Neural cell (in vitro differentiated cells): ENCODE results near the gene MCC. TPM values are rescaled to one million over a fixed set of nuclear protein-coding genes. Genes with fewer than 3 reads are reported as not detected.

Experiments used
- H2AFZ ChIP-seq: fragments of 200-600, 300-800 bp; sonication (generic), shearing (Covaris generic); 2 replicates; pipeline ENCODE4 v1.6.0; 2014; ENCODE audit warnings: low read depth, mild to moderate bottlenecking, antibody characterized with exemption, low read length, moderate library complexity
- H3F3A ChIP-seq: fragments of 200-600 bp; shearing (Covaris generic); 2 replicates; pipeline ENCODE4 v1.6.1; 2016; ENCODE audit warnings: mild to moderate bottlenecking, moderate library complexity, mixed read lengths, antibody characterized with exemption, low read length; ENCODE audit not compliant: insufficient read depth, poor library complexity, severe bottlenecking
- H3K27ac ChIP-seq: fragments of 200-600, 300-800 bp; sonication (generic), shearing (Covaris generic); 2 replicates; pipeline ENCODE4 v1.5.1; 2014; ENCODE audit warnings: mild to moderate bottlenecking, low read length, moderate library complexity
- H3K27me3 ChIP-seq: fragments of 300-800, 200-600 bp; sonication (generic), shearing (Covaris generic); 2 replicates; pipeline ENCODE4 v1.6.0; 2014; ENCODE audit warnings: mild to moderate bottlenecking, low read depth, low read length, moderate library complexity; ENCODE audit not compliant: insufficient read depth
- H3K36me3 ChIP-seq: fragments of 300-800, 200-600 bp; sonication (generic), shearing (Covaris generic); 2 replicates; pipeline ENCODE4 v1.5.1; 2014; ENCODE audit warnings: mild to moderate bottlenecking, antibody characterized with exemption, low read length, moderate library complexity; ENCODE audit not compliant: insufficient read depth
- H3K4me2 ChIP-seq: fragments of 300-800, 200-600 bp; sonication (generic), shearing (Covaris generic); 2 replicates; pipeline ENCODE4 v1.6.0; 2014; ENCODE audit warnings: mild to moderate bottlenecking, low read length
- H3K4me3 ChIP-seq: fragments of 300-800, 200-600 bp; sonication (generic), shearing (Covaris generic); 2 replicates; pipeline ENCODE4 v1.5.1; 2014; ENCODE audit warnings: mild to moderate bottlenecking, low read length, moderate library complexity
- H3K79me2 ChIP-seq: fragments of 200-600 bp; shearing (Covaris generic); replicated peaks from 2 replicates; pipeline ENCODE4 v1.6.0; 2014; ENCODE audit warnings: mild to moderate bottlenecking, low read length, moderate library complexity; ENCODE audit not compliant: insufficient read depth
- H3K9ac ChIP-seq: fragments of 300-800, 200-600 bp; sonication (generic), shearing (Covaris generic); 2 replicates; pipeline ENCODE4 v1.6.1; 2016; ENCODE audit warnings: mild to moderate bottlenecking, low read length, mixed read lengths
- H3K9me2 ChIP-seq: fragments of 200-600 bp; shearing (Covaris generic); 2 replicates; pipeline ENCODE4 v1.6.1; 2016; ENCODE audit warnings: mild to moderate bottlenecking, low read length, mixed read lengths; ENCODE audit not compliant: insufficient read depth
- H3K9me3 ChIP-seq: fragments of 200-600, 300-800 bp; sonication (generic), shearing (Covaris generic); 2 replicates; pipeline ENCODE4 v1.6.1; 2016; ENCODE audit warnings: mild to moderate bottlenecking, mixed run types, low read length, moderate library complexity, mixed read lengths
- H4K20me1 ChIP-seq: fragments of 200-600 bp; shearing (Covaris generic); 2 replicates; pipeline ENCODE4 v1.6.1; 2016; ENCODE audit warnings: mild to moderate bottlenecking, mixed run types; ENCODE audit not compliant: insufficient read depth
- CTCF ChIP-seq: fragments of 450-650 bp; IDR thresholded peaks from 2 replicates; pipeline ENCODE4 v1.5.1; 2014; ENCODE audit warnings: antibody characterized with exemption, mild to moderate bottlenecking, moderate library complexity; ENCODE audit not compliant: poor library complexity, severe bottlenecking
- EP300 ChIP-seq: fragments of 450-650 bp; conservative IDR thresholded peaks from 2 replicates; pipeline ENCODE4 v1.6.1; 2014; ENCODE audit warnings: antibody characterized with exemption, mild to moderate bottlenecking, moderate library complexity; ENCODE audit not compliant: poor library complexity, severe bottlenecking
- EZH2 ChIP-seq: fragments of 200-600, 300-800 bp; shearing (Covaris generic), sonication (generic); IDR thresholded peaks from 2 replicates; pipeline ENCODE4 v1.6.1; 2014; ENCODE audit warnings: antibody characterized with exemption, low read length, borderline replicate concordance, mild to moderate bottlenecking; ENCODE audit not compliant: insufficient read depth, poor library complexity, severe bottlenecking
- MXI1 ChIP-seq: fragments of 450-650 bp; conservative IDR thresholded peaks from 2 replicates; pipeline ENCODE4 v1.6.1; 2014; ENCODE audit warnings: antibody characterized with exemption, mild to moderate bottlenecking; ENCODE audit not compliant: poor library complexity, severe bottlenecking
- POLR2AphosphoS5 ChIP-seq: IDR thresholded peaks from 2 replicates; pipeline ENCODE4 v1.6.1; 2012
- RAD21 ChIP-seq: fragments of 450-650 bp; conservative IDR thresholded peaks from 2 replicates; pipeline ENCODE4 v1.6.1; 2014; ENCODE audit warnings: antibody characterized with exemption, mild to moderate bottlenecking, moderate library complexity
- REST ChIP-seq: IDR thresholded peaks from 2 replicates; pipeline ENCODE4 v1.6.1; 2012; ENCODE audit warnings: borderline replicate concordance
- SMC3 ChIP-seq: fragments of 450-650 bp; conservative IDR thresholded peaks from 2 replicates; pipeline ENCODE4 v1.6.1; 2014; ENCODE audit warnings: antibody characterized with exemption, mild to moderate bottlenecking, moderate library complexity; ENCODE audit not compliant: poor library complexity
- TAF1 ChIP-seq: IDR thresholded peaks from 2 replicates; pipeline ENCODE4 v1.6.1; 2012; ENCODE audit warnings: low read depth
- polyA plus RNA-seq: library from polyadenylated mRNA; depleted of rRNA; stranded (reverse); fragments of >200 nt; gene quantifications from 2 replicates; pipeline ENCODE4 v1.2.3, GENCODE V29; 2014

Gene MCC
- polyA plus RNA-seq, 1 donor from 2014 or later, result 2.2 TPM

- no peak overlapping the region for H3K4me2 ChIP-seq
- no peaks in the 10 kb centered on the region for H3F3A ChIP-seq
- H4K20me1 ChIP-seq, result no peaks in the 10 kb centered on the region
- H3K27me3 ChIP-seq, result no peaks in the 10 kb centered on the region
- H3K79me2 ChIP-seq, result no peaks in the 10 kb centered on the region
- H3K9me2 ChIP-seq, result no peaks in the 10 kb centered on the region
- H3K27ac ChIP-seq, result no peak overlapping the region
- no peaks in the 10 kb centered on the region for H3K36me3 ChIP-seq
- TF ChIP-seq EP300 (no peak), EZH2 (no peak), POLR2AphosphoS5 (no peak), MXI1 (no peak), REST (no peak), CTCF (no peak), SMC3 (no peak), TAF1 (no peak), RAD21 (no peak)
- H3K9me3 ChIP-seq, result no peaks in the 10 kb centered on the region
- no peak overlapping the region for H3K4me3 ChIP-seq
- no peak overlapping the region for H3K9ac ChIP-seq
- H2AFZ ChIP-seq, result no peak overlapping the region
Observed at GRCh38 chr5:113188436-113188835, 299.8 kb downstream of the MCC start.

GRCh38 chr5:113187906-113188305, 300.3 kb downstream of the MCC start:
- Histone ChIP-seq H3K4me3 (no peak overlapping the region), H3K27me3 (no peaks in the 10 kb centered on the region), H3K36me3 (no peaks in the 10 kb centered on the region), H3K4me2 (no peak overlapping the region), H3K9me3 (no peaks in the 10 kb centered on the region), H4K20me1 (no peaks in the 10 kb centered on the region), H3F3A (no peaks in the 10 kb centered on the region), H3K79me2 (no peaks in the 10 kb centered on the region), H3K27ac (no peak overlapping the region), H2AFZ (no peak overlapping the region), H3K9ac (no peak overlapping the region), H3K9me2 (no peaks in the 10 kb centered on the region)
- TF ChIP-seq CTCF, result no peak
- no peak for TF ChIP-seq TAF1
- TF ChIP-seq EP300, result no peak
- TF ChIP-seq POLR2AphosphoS5, result no peak
- TF ChIP-seq EZH2, result no peak
- TF ChIP-seq SMC3, result no peak
- no peak for TF ChIP-seq RAD21
- TF ChIP-seq REST, result no peak
- no peak for TF ChIP-seq MXI1
